Naive B cell (primary cell): ENCODE results near the gene TANC1. TPM values are rescaled to one million over a fixed set of nuclear protein-coding genes. Genes with fewer than 3 reads are reported as not detected.

Experiments used
- ATAC-seq, 2 donors: fragments of 150-1000 bp; cut with Tn5 transposase; 2 replicates each; pipeline ENCODE4 v1.10.0; 2021; ENCODE audit warnings: low read depth in 2 of 2, mild to moderate bottlenecking in 2 of 2, moderate library complexity in 2 of 2
- DNase-seq: peaks from one replicate; pipeline ENCODE4 v3.0.0; 2022
- H3K27ac Mint-ChIP-seq, 6 donors: one replicate each; pipeline ENCODE4 v1.8.0; 2020 to 2022; ENCODE audit warnings: mild to moderate bottlenecking in 6 of 6, mixed read lengths in 6 of 6, moderate library complexity in 5 of 6, inconsistent platforms in 2 of 6
- H3K27me3 Mint-ChIP-seq, 3 donors: one replicate each; pipeline ENCODE4 v1.8.0; 2021 to 2022; ENCODE audit warnings: mixed read lengths in 3 of 3, mild to moderate bottlenecking in 1 of 3
- H3K36me3 Mint-ChIP-seq, 2 donors: one replicate each; pipeline ENCODE4 v1.8.0; 2020 to 2022; ENCODE audit warnings: mixed read lengths in 2 of 2, inconsistent platforms in 1 of 2, mild to moderate bottlenecking in 1 of 2
- H3K4me1 Mint-ChIP-seq, 3 donors: one replicate each; pipeline ENCODE4 v1.8.0; 2020 to 2022; ENCODE audit warnings: mixed read lengths in 3 of 3, inconsistent platforms in 1 of 3, mild to moderate bottlenecking in 1 of 3, moderate library complexity in 1 of 3
- H3K4me3 Mint-ChIP-seq, 8 donors: one replicate each; pipeline ENCODE4 v1.8.0; 2020 to 2022; ENCODE audit warnings: mild to moderate bottlenecking in 8 of 8, mixed read lengths in 8 of 8, moderate library complexity in 8 of 8, inconsistent platforms in 2 of 8
- H3K9me3 Mint-ChIP-seq, 7 donors: one replicate each; pipeline ENCODE4 v1.8.0; 2020 to 2022; ENCODE audit warnings: mixed read lengths in 7 of 7, mild to moderate bottlenecking in 5 of 7, inconsistent platforms in 2 of 7, moderate library complexity in 1 of 7
- polyA plus RNA-seq, 6 donors: library from polyadenylated mRNA; unstranded; fragments of 300-500 nt; fragmentation: Illumina TruSeq; gene quantifications; one replicate each; pipeline ENCODE4 v1.2.3, GENCODE V29; 2021; ENCODE audit warnings: low read depth in 6 of 6

TANC1 gene
- polyA plus RNA-seq, 6 donors from 2014 or later, result 0.05 to 0.16 (median 0.09) TPM; not detected in 2

DNA sequence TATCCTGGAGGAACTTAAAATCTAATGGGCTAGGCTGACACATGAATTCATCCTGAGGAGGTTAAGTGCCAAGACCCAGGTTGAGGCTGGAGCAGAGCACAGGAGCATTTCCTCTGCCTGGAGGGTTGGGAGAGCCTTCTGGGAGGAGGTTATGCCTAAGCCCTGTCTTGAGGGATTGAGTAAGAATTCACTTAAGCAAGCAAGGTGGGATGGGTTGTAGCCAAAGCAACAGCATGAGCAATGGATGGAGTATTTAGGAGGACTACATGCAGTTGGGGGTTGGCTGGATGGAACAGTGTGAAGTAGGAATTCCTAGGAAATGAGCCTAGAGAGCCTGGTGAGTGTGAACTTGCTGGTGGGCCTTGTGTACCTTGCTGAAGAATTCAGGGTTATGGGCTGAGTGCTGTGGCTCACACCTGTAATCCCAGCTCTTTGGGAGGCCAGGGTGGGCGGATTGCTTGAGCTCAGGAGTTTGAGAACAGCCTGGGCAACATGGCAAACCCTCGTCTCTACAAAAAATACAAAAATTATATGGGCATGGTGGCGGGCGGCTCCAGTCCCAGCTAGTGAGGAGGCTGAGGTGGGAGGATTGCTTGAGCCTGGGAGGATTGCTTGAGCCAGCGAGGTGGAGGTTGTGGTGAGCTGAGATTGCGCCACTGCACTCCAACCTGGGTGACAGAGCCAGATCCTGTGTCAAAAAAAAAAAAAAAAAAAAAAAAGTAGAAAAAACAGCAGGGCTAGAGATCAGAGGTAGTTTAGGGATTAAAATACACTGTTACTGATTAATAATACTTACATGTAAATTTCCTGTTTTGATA is 22.2 kb downstream of the TANC1 start:
- Mint-ChIP-seq H3K9me3 (peaks cover 0 to 2% (median 0%) of the 10 kb centered on the region in 7 donors), H3K4me3 (no peak overlapping the region), H3K27ac (peak overlapping the region in 1 of 6 donors; percentile 79), H3K27me3 (peaks cover 7 to 16% (median 9%) of the 10 kb centered on the region in 3 donors), H3K36me3 (no peaks in the 10 kb centered on the region), H3K4me1 (no peaks in the 10 kb centered on the region)
- no peak for ATAC-seq
- DNase-seq, result no peak

DNA sequence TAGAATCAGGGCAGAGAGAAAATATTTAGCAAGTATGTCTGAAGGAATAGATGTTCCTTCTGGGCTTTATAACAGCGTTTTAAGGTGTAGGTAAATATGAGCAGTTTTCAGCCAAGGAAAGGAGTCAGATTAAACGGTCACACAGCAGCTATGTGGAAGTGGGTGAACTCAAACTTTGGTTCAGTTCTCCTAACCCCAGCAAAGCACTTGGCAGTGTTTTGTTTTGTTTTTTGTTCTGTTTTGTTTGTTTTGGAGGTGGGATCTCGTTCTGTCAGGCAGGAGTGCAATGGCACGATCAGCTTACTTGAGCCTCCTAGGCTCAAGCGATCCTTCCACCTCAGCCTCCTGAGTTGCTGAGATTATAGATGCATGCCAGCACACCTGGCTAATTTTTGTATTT is 24.6 kb downstream of the TANC1 start:
- ATAC-seq (no peak), DNase-seq (no peak)
- H3K4me3 Mint-ChIP-seq, result no peak overlapping the region
- H3K4me1 Mint-ChIP-seq, result no peaks in the 10 kb centered on the region
- no peak overlapping the region for H3K27ac Mint-ChIP-seq
- peaks cover 0 to 2% (median 0%) of the 10 kb centered on the region in 7 donors for H3K9me3 Mint-ChIP-seq
- no peaks in the 10 kb centered on the region for H3K36me3 Mint-ChIP-seq
- H3K27me3 Mint-ChIP-seq, result peaks cover 0 to 16% (median 7%) of the 10 kb centered on the region in 3 donors

DNA sequence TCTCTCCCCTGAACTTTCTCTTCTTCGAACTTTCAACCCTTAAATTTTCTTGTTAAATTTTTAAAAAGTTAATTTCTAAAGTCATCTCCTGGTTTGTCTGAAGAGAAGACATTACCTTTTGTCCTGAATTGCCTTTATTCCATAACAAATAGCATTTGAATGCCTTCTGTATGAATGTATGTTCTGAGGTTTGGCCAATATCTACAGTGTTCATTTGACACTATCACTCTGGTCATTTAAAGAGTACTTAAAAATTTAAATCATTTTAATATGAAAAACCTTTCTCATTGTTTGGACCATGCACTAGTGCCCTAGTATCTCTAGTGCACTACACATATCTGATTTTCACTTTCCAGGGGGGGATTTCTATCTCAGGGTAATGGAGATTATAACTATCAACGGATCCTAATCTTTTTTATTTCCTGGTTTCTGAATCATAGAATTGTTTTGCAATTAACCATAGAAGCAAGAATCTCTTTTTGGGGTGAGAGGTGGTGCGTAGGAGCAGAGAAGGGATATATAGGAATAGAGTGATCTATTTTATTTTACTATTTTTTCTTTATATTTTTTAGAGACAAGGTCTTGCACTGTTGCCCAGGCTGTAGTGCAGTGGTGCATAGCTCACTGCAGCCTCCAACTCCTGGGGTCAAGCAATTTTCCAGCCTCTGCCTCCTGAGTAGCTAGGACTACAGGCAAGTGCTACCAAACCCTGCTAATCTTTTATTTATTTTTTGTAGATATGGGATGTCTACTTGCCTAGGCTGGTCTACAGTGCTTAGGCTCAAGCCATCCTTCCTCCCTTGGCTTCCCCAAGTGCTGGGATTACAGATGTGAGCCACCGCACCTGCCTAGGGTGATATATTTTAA is 25.5 kb downstream of the TANC1 start:
- Mint-ChIP-seq H3K4me1 (peaks cover 4 to 6% (median 5%) of the 10 kb centered on the region in 3 donors), H3K27me3 (peaks cover 0 to 9% (median 7%) of the 10 kb centered on the region in 3 donors), H3K36me3 (no peaks in the 10 kb centered on the region), H3K27ac (no peak overlapping the region), H3K9me3 (peaks cover 0 to 2% (median 0%) of the 10 kb centered on the region in 7 donors), H3K4me3 (no peak overlapping the region)
- ATAC-seq, result no peak
- no peak for DNase-seq

DNA sequence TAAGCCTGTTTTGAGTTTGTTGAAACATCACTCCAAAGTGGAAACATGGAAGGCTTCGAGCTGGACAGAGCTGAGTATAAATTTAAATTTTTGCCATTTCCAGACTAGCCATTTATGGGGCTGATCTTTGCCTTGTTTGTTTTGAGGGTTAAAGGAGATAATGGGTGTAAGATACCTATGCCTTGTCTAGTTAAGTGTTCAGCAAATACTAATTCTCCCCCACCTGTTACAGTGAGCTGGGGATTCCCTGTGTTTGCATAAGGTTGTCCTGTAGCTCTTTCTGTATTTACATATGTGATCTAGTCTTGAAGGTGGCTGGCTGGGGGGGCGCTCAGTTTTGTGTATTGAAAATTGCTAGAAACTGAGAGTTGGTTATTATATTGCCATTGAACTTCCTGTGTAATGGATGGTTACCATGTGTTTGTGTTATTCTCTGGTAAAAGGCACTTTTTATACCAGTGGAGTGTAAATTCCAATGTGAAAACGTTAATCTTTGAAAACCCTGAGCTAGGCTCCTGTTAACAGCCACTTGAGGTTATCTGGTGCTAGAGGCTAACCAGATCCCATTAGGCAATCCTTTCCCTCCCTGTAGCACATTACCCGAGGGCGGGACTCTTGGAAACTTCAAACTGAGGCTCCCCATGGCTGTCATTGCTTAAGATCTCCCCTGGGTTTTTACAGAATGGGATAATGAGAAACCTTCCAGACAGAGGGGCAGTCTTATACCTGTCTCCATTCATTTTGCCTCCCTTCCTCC is 26.7 kb downstream of the TANC1 start:
- no peak overlapping the region for H3K4me3 Mint-ChIP-seq
- H3K36me3 Mint-ChIP-seq, result no peaks in the 10 kb centered on the region
- peaks cover 4 to 11% (median 8%) of the 10 kb centered on the region in 3 donors for H3K4me1 Mint-ChIP-seq
- H3K9me3 Mint-ChIP-seq, result peaks cover 0 to 2% (median 0%) of the 10 kb centered on the region in 7 donors
- ATAC-seq (no peak), DNase-seq (no peak)
- H3K27ac Mint-ChIP-seq, result peak overlapping the region in 1 of 6 donors; percentile 36
- H3K27me3 Mint-ChIP-seq, result peaks cover 0 to 7% (median 3%) of the 10 kb centered on the region in 3 donors

DNA sequence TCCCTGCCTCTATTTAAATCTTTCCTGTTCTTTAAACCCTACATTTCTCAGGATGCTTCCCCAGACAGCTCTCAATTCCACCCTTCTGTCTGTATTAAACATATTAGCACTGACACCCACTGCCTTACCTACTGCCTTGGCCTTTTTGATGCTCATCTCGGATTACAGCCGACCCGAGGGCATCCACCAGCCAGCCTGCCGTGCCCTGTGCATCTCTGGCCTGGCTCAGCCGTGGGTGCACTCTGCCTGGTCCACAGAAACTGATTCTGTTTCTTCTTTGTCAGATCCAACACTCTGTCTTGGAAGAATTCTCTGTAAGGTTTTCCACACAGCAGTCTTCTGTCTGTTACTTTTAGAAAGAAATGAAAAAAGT is 27.2 kb downstream of the TANC1 start:
- Mint-ChIP-seq H3K27ac (peak overlapping the region in 1 of 6 donors; percentile 36), H3K4me1 (peaks cover 4 to 11% (median 8%) of the 10 kb centered on the region in 3 donors), H3K36me3 (no peaks in the 10 kb centered on the region), H3K9me3 (no peaks in the 10 kb centered on the region), H3K4me3 (no peak overlapping the region), H3K27me3 (peaks cover 0 to 3% (median 2%) of the 10 kb centered on the region in 3 donors)
- ATAC-seq, result no peak
- no peak for DNase-seq

DNA sequence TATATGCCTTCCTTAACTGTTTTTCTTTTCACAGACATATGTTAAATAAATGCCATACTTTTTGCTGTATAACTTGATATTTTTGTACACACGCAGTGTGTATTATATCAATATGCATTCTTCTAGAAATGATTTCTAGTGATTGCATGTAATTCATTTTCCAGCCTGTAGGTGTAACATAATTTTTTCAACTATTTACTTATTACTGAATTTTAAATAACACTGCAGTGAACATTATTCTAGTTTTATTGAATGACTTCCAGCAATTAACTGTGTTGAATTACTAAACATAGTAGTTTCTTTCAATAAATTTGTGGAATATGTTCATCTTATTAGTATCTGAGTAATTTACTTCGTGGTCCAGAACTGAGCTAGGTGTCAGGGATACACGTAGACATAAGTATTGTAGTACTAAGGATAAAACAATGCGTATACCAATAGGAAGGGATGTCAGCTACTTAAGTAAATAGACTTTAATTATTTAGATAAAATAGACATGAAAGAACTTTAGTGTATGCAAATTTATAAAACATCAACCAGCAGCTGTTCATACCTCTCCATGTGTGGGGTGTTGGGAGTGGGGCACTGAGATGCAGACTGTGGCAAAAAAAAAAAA is 28.0 kb downstream of the TANC1 start:
- H3K36me3 Mint-ChIP-seq, result no peaks in the 10 kb centered on the region
- DNase-seq (no peak), ATAC-seq (no peak)
- H3K4me1 Mint-ChIP-seq, result peaks cover 4 to 11% (median 8%) of the 10 kb centered on the region in 3 donors
- no peak overlapping the region for H3K27ac Mint-ChIP-seq
- H3K9me3 Mint-ChIP-seq, result no peaks in the 10 kb centered on the region
- no peak overlapping the region for H3K4me3 Mint-ChIP-seq
- peaks cover 0 to 3% (median 0%) of the 10 kb centered on the region in 3 donors for H3K27me3 Mint-ChIP-seq

DNA sequence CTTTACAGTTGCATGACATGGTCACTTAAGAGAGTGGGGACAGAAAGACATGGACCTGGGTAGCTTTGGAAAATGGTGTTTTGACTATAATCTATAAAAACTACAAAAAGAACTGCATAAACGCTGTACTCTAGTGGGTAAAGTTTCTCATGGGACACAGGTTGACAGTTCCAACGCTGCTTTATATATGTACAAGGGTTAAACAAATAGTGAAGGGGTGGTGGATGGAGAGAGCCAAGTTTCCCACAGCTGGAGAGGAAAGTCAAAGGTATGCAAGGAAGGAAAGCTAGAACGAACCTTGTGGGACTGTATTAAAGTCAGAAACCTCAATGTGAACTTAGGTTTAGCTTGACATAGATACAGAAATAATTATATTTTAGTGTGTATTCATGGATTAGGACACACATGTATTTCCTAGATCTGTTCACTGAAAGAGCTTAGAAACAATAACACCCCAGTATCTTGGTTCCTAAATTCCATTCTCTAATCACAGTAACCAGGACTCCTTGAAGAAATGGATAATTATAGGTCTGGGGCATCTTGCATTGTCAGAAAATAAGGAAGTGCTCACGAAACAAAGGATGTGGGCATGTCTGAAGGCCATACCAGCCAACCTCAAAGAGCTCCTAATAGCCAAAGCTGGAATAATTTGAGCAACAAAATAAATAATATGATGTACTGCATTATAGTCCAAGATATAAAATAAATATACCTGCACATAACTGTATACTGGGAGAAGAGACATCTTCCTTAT is 28.8 kb downstream of the TANC1 start:
- Mint-ChIP-seq H3K9me3 (no peaks in the 10 kb centered on the region), H3K4me3 (no peak overlapping the region), H3K4me1 (peaks cover 4 to 11% (median 8%) of the 10 kb centered on the region in 3 donors)

DNA sequence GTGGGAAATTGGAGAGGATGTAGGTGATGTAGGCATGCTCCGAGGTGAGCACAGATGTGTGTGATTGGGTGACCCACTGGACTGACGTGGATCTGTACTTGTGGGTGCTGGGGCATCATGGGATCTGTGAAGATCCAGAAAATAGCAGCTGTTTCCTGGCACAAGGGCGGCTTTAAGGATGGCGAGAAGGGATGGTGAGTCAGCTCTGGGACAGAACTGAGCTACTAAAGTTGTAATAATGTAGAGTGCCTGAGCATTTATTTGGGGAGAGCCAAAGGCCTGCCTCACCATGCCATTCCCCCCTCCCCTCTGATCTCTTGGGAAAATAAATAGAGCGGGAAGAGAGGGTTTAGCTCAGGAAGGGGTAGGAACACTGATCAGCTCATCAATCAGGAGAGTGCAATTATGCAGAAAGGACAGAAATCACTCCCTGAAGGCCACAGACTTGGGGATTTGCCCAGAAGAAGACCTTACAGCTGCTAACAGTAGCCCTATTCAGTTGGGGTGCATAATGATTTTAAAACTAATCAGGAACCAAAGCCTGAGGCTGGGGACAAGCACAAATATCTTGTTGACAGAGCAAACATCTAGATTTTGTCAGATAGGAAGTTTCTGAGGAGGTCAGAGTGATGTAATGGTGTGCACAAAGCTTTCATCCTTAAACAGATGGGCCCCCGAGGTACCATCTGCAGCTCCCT is 30.3 kb downstream of the TANC1 start:
- Mint-ChIP-seq H3K4me1 (peaks cover 4 to 11% (median 8%) of the 10 kb centered on the region in 3 donors), H3K36me3 (no peaks in the 10 kb centered on the region), H3K4me3 (peak overlapping the region in 1 of 8 donors; percentile 7), H3K27me3 (no peaks in the 10 kb centered on the region), H3K27ac (no peak overlapping the region), H3K9me3 (no peaks in the 10 kb centered on the region)
- ATAC-seq, result no peak
- no peak for DNase-seq

More for the DNA sequence above, 28.8 kb downstream of the TANC1 start:
- H3K27ac Mint-ChIP-seq, result peak overlapping the region in 1 of 6 donors; percentile 48
- ATAC-seq (no peak), DNase-seq (no peak)
- no peaks in the 10 kb centered on the region for H3K36me3 Mint-ChIP-seq
- peaks cover 0 to 3% (median 0%) of the 10 kb centered on the region in 3 donors for H3K27me3 Mint-ChIP-seq

DNA sequence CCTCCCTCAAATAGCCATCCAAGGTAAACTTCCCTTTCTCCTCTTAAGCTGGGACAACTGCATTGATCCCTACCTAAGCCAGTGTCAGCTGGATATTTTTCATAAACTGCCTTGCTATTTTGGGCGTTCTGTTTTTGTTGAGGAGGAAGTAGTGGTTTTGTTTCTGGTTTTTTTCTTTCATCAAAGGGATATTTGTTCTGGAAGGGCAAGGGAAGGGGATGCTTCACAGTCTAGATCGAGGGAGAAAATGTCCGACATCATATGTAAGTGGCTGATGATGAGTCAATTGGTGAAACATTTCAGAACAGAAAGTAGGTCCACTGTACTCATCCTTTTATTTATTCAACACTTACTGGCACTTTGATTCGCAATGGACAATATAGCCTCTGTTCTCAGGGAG is 31.0 kb downstream of the TANC1 start:
- Mint-ChIP-seq H3K27me3 (no peaks in the 10 kb centered on the region), H3K27ac (no peak overlapping the region), H3K4me1 (peaks cover 4 to 11% (median 8%) of the 10 kb centered on the region in 3 donors), H3K9me3 (peaks cover 0 to 3% (median 2%) of the 10 kb centered on the region in 7 donors), H3K36me3 (no peaks in the 10 kb centered on the region), H3K4me3 (no peak overlapping the region)
- ATAC-seq (no peak), DNase-seq (no peak)

DNA sequence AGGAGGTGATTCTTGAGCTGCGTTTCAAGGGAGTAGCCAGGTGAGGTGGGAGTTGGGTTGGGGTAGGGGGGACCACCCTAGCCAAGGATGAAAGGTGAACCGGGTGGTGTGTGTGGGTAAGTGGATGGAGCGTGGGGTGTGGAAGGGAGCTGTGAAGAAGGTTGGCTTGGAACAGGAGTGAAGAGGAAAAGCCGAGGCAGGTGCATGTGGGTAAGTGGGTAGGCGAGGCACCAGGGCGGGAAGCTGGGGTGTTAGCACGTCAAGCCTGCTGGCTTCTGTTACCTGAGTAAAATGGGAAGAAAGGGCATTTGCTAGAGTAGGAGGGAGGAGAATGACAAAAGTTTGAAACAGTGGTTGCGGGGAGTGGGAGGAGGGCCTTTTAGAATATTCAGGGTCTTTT is 31.6 kb downstream of the TANC1 start:
- H3K27ac Mint-ChIP-seq, result no peak overlapping the region
- H3K4me1 Mint-ChIP-seq, result peaks cover 4 to 11% (median 8%) of the 10 kb centered on the region in 3 donors
- DNase-seq (no peak), ATAC-seq (no peak)
- no peak overlapping the region for H3K4me3 Mint-ChIP-seq
- no peaks in the 10 kb centered on the region for H3K27me3 Mint-ChIP-seq
- H3K9me3 Mint-ChIP-seq, result peaks cover 0 to 10% (median 8%) of the 10 kb centered on the region in 7 donors
- H3K36me3 Mint-ChIP-seq, result no peaks in the 10 kb centered on the region

DNA sequence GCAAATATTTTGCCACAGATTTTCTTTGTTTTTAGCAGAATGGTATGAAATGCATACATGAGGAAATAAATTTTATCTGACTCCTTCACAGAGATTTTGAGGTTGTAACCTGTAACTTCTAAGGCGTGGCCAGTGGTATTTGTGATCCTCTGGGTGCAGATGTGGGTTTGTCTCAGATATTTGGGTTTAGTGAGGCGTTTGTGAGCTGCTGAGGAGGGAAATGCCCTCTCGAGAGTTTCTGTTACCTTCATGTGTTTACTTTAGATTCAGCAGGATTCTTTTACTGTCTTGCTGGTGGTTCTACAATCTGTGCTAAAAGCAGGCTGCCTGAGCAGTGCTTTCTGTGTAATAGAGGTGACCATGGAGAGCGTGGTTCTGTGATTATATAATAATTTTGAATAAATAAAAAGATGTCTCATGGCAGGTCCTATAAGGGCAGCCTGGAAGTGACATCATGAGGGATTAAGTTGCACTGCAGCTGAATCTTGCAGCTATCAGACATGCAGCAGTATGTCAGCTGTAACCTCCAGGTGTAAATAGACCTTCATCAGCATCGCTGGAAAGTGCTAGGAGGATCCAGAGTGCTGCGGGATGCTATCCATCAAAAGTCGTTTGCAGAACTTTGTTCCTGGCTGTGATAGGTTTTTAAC is 34.1 kb downstream of the TANC1 start:
- no peak overlapping the region for H3K4me3 Mint-ChIP-seq
- DNase-seq (no peak), ATAC-seq (no peak)
- H3K27me3 Mint-ChIP-seq, result no peaks in the 10 kb centered on the region
- H3K4me1 Mint-ChIP-seq, result peaks cover 4 to 11% (median 8%) of the 10 kb centered on the region in 3 donors
- H3K27ac Mint-ChIP-seq, result peak overlapping the region in 1 of 6 donors; percentile 46
- H3K9me3 Mint-ChIP-seq, result peaks cover 0 to 11% (median 8%) of the 10 kb centered on the region in 7 donors
- H3K36me3 Mint-ChIP-seq, result peaks cover 0 to 3% of the 10 kb centered on the region in 2 donors
